ENCODE measurements around the gene GDPD2. TPM values are rescaled to one million over a fixed set of nuclear protein-coding genes. Genes with fewer than 3 reads are reported as not detected.

Gene GDPD2
- total and polyA plus RNA-seq, 2 experiments from 2014 or later = not detected

DNA sequence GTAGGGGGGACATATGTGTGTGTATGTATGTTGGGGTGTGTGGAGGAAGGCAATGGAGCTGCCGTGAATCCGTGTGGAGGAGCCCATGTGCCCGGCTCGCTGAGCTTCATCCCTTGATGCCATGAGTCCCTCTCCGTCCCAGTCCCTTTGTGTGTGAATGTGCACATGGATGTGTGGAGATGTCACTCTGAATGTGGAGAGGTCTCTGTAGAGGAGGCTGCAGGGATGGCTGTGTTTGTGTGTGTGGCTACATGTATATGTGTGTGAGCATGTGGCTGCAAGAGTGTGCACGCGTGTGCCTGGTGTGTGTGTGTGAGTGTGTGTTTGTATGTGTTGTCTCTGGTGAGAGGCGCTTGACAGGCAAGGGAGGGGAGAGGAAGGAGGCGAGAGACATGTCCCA lies 22.8 kb downstream of the GDPD2 start:
- Histone ChIP-seq H3K9me2 (ENCODE audit: insufficient read depth) (no peaks in the 10 kb centered on the region), H3K27me3 (replicated peaks; ENCODE audit: insufficient read depth) (no peaks in the 10 kb centered on the region), H3K9me3 (ENCODE audit: low read depth) (no peaks in the 10 kb centered on the region), H3K4me2 (ENCODE audit: unreplicated experiment) (no peak overlapping the region), H3K79me2 (ENCODE audit: insufficient read depth) (no peaks in the 10 kb centered on the region), H2AFZ (no peak overlapping the region), H4K20me1 (ENCODE audit: insufficient read depth) (no peaks in the 10 kb centered on the region), H3K27ac (no peak overlapping the region), H3K4me1 (ENCODE audit: insufficient read depth) (no peaks in the 10 kb centered on the region), H3K36me3 (ENCODE audit: low read depth) (no peaks in the 10 kb centered on the region), H3K9ac (no peak overlapping the region), H3F3A (ENCODE audit: insufficient read depth) (no peaks in the 10 kb centered on the region), H3K4me3 (no peak overlapping the region)
- no peak for DNase-seq
- 65 to 93% methylated on average over 4 to 9 of the region's 9 CpGs for WGBS, 2 experiments (ENCODE audit: low coverage in 1 of 2, low lambda C conversion rate in 2 of 2, missing lambda C conversion rate in 2 of 2)
- in situ Hi-C loops (cut with MboI) = no loop called here
- TF ChIP-seq EZH2phosphoT487 (IDR thresholded peaks at IDR 0.05; ENCODE audit: insufficient read depth, low read depth) (no peak), EZH2 (IDR thresholded peaks at IDR 0.05; ENCODE audit: insufficient read depth, poor library complexity, severe bottlenecking) (no peak)

DNA sequence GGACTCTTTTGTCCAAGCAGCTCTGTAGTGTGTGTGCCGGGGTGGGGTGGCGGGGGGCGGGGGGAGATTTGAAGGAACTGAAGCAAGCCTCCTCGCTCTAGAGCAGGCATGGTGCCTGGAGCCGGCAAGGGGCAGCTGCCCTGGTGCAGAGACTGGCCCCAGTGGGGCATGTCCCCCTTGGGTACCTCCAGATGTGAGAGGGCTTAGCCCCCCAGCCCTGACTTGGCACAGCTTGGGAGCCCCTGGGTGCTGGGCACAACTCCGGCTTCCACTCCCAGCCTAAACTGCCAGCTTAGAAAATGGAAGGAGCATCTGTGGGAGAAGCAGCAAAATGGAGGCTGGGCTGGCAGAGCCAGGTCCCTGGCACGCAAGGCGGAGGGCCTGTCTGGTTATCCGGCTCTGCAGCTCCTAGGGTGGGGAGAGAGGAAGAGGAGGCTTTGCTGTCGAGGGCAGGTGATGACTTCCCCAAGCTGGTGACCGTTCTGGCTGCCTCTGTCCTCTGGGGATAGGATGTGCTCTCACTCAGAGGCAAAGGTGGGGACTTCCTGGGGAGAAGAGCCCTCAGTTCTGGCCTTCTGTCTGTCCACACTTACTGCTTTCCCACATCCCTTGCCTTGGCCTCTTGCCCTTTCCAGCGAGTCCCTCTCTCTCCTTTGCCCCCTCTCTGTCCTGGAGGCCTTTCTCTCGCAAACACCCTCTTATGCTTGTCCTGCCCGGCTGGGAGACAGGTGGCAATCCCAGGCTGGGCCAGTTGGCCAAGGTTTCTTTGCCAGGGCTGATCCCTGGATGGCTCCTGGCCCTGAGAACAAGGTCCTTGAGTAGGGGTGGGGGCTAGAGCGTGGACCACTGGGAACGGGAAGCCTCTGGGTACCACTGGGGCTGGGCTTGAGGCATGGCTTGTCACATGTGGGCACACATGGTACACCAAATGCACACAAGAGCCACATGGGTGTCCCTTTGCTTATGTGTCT lies 23.6 kb downstream of the GDPD2 start:
- in situ Hi-C loops (cut with MboI) = no loop called here
- H3F3A ChIP-seq (ENCODE audit: insufficient read depth) = no peaks in the 10 kb centered on the region
- H2AFZ ChIP-seq = no peak overlapping the region
- H4K20me1 ChIP-seq (ENCODE audit: insufficient read depth) = no peaks in the 10 kb centered on the region
- H3K4me2 ChIP-seq (ENCODE audit: unreplicated experiment) = no peak overlapping the region
- H3K27ac ChIP-seq = no peak overlapping the region
- H3K79me2 ChIP-seq (ENCODE audit: insufficient read depth) = no peaks in the 10 kb centered on the region
- H3K27me3 ChIP-seq (replicated peaks; ENCODE audit: insufficient read depth) = no peaks in the 10 kb centered on the region
- H3K4me1 ChIP-seq (ENCODE audit: insufficient read depth) = no peaks in the 10 kb centered on the region
- no peak overlapping the region for H3K4me3 ChIP-seq
- no peaks in the 10 kb centered on the region for H3K36me3 ChIP-seq (ENCODE audit: low read depth)
- no peaks in the 10 kb centered on the region for H3K9me2 ChIP-seq (ENCODE audit: insufficient read depth)
- DNase-seq = no peak
- no peaks in the 10 kb centered on the region for H3K9me3 ChIP-seq (ENCODE audit: low read depth)
- no peak overlapping the region for H3K9ac ChIP-seq
- WGBS, 2 experiments (ENCODE audit: low coverage in 1 of 2, low lambda C conversion rate in 2 of 2, missing lambda C conversion rate in 2 of 2) = 48 to 66% methylated on average over 5 to 13 of the region's 16 CpGs
- TF ChIP-seq EZH2phosphoT487 (IDR thresholded peaks at IDR 0.05; ENCODE audit: insufficient read depth, low read depth) = no peak

DNA sequence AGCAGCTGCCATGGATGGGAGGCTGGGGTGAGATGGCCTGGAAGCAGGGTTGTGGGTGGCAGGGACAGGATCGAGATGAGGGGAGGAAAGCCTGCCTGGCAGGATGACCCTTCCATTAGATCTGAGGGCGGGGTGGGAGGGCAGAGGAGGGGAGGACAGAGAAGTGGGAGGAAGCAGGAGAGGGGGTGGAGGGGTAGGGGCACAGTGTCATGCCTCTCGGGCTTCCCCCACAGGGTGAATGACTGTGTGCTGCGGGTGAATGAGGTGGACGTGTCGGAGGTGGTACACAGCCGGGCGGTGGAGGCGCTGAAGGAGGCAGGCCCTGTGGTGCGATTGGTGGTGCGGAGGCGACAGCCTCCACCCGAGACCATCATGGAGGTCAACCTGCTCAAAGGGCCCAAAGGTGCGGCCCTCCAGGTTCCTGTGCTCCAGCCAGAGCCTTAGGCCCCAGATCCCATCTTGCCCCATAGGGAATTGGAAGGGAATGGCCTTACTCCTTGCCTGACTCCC lies 26.4 kb downstream of the GDPD2 start:
- DNase-seq = no peak
- Histone ChIP-seq H3K36me3 (ENCODE audit: low read depth) (no peaks in the 10 kb centered on the region), H3K79me2 (ENCODE audit: insufficient read depth) (no peaks in the 10 kb centered on the region), H3K27me3 (replicated peaks; ENCODE audit: insufficient read depth) (no peaks in the 10 kb centered on the region), H3K4me2 (ENCODE audit: unreplicated experiment) (no peak overlapping the region), H3K9ac (no peak overlapping the region), H3K9me2 (ENCODE audit: insufficient read depth) (no peaks in the 10 kb centered on the region), H3F3A (ENCODE audit: insufficient read depth) (no peaks in the 10 kb centered on the region), H3K4me1 (ENCODE audit: insufficient read depth) (no peaks in the 10 kb centered on the region), H3K9me3 (ENCODE audit: low read depth) (no peaks in the 10 kb centered on the region), H2AFZ (no peak overlapping the region), H3K4me3 (no peak overlapping the region), H3K27ac (no peak overlapping the region), H4K20me1 (ENCODE audit: insufficient read depth) (no peaks in the 10 kb centered on the region)
- 87% methylated on average over 10 of the region's 14 CpGs; no CpG with 5 or more reads in 1 of the 2 experiments for WGBS, 2 experiments (ENCODE audit: low coverage in 1 of 2, low lambda C conversion rate in 2 of 2, missing lambda C conversion rate in 2 of 2)
- in situ Hi-C loops (cut with MboI) = no loop called here
- TF ChIP-seq EZH2 (IDR thresholded peaks at IDR 0.05; ENCODE audit: insufficient read depth, poor library complexity, severe bottlenecking) (no peak), EZH2phosphoT487 (IDR thresholded peaks at IDR 0.05; ENCODE audit: insufficient read depth, low read depth) (no peak)

DNA sequence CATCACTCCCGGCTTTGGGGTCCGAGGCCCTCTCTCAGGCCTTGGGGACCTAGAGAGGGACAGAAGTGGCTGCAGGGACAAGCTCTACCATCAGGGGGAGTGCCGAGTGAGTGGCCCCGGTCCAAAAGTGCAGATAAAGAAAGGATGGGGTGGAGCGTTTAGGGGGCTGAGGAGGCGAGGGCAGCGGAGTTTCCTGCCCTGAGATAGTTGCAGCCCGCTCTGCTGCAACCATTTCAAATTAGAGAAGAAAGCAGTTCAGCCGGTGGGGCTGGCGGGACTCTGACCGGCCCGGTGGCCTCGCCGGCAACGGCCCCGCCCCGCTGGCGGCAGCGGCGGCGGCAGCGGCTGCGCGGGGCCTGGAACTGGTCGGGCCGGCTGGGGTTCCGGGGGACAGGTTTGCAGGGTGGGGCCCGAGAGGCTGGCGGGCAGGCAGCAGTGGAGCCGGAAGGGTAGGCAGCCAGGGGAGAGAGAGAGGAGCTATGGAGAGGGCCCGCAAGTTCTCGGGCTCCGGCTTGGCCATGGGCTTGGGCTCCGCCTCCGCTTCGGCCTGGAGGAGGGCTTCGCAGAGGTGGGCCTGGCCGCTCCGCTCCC lies 29.1 kb downstream of the GDPD2 start:
- Histone ChIP-seq H3K36me3 (ENCODE audit: low read depth) (no peaks in the 10 kb centered on the region), H2AFZ (peak overlapping the region; percentile 91), H3K9me3 (ENCODE audit: low read depth) (no peaks in the 10 kb centered on the region), H3F3A (ENCODE audit: insufficient read depth) (no peaks in the 10 kb centered on the region), H3K4me2 (ENCODE audit: unreplicated experiment) (peak overlapping the region; percentile 70), H3K4me3 (peak overlapping the region; percentile 81), H3K79me2 (ENCODE audit: insufficient read depth) (no peaks in the 10 kb centered on the region), H3K9ac (peak overlapping the region; percentile 70), H3K27me3 (replicated peaks; ENCODE audit: insufficient read depth) (no peaks in the 10 kb centered on the region), H3K9me2 (ENCODE audit: insufficient read depth) (no peaks in the 10 kb centered on the region), H3K4me1 (ENCODE audit: insufficient read depth) (no peaks in the 10 kb centered on the region), H3K27ac (no peak overlapping the region), H4K20me1 (ENCODE audit: insufficient read depth) (no peaks in the 10 kb centered on the region)
- TF ChIP-seq EZH2 (IDR thresholded peaks at IDR 0.05; ENCODE audit: insufficient read depth, poor library complexity, severe bottlenecking) (no peak), EZH2phosphoT487 (IDR thresholded peaks at IDR 0.05; ENCODE audit: insufficient read depth, low read depth) (no peak)
- in situ Hi-C loops (cut with MboI) = loop anchor here (25.0 kb wide), 1 partner anchor 210 kb away; no protein-coding TSS in a partner anchor
- peak; percentile 58 for DNase-seq
- 0 to 1% methylated on average over 2 to 29 of the region's 39 CpGs for WGBS, 2 experiments (ENCODE audit: low coverage in 1 of 2, low lambda C conversion rate in 2 of 2, missing lambda C conversion rate in 2 of 2)
